GM12878 (cell line): ENCODE measurements around the gene CD63. TPM values are rescaled to one million over a fixed set of nuclear protein-coding genes. Genes with fewer than 3 reads are reported as not detected.

Experiments
- ATAC-seq: fragments of 200-7000 bp; cut with Tn5 transposase; 3 replicates; pipeline ENCODE4 v1.9.1; 2020; ENCODE audit warnings: mild to moderate bottlenecking, moderate library complexity
- BruUV-seq: library from RNA; stranded (reverse); fragments of 400-500 nt; replicated peaks from 2 replicates; lab custom pipeline; 2021; lab: Mats Ljungman, UMichigan
- CTCF ChIA-PET: fragments of 300-600 bp; sonication (Branson Sonifier 250); formaldehyde crosslinking; extraction: SDS; loops from one replicate; lab custom pipeline; 2021; ENCODE audit warnings: inconsistent platforms; lab: Yijun Ruan, JAX
- POLR2A ChIA-PET: fragments of 350-600 bp; formaldehyde crosslinking; extraction: SDS; loops from one replicate; lab custom pipeline; 2021; ENCODE audit warnings: inconsistent platforms; lab: Charles Lee
- RAD21 ChIA-PET: fragments of 300-600 bp; sonication (Branson Sonifier 250); formaldehyde crosslinking; loops from one replicate; lab custom pipeline; 2023; ENCODE audit warnings: antibody characterized with exemption; ENCODE audit not compliant: unreplicated experiment; lab: Charles Lee
- SMC1A ChIA-PET: fragments of 300-600 bp; sonication (Branson Sonifier 250); formaldehyde crosslinking; loops from one replicate; lab custom pipeline; 2023; ENCODE audit not compliant: unreplicated experiment, uncharacterized antibody; lab: Charles Lee
- DNase-seq: peaks from one replicate; pipeline ENCODE4 v3.0.0-alpha.2; 2011; ENCODE audit warnings: low read depth, low spot score
- FAIRE-seq: peaks from 3 replicates; lab custom pipeline; 2011; peaks lifted over from hg19 to GRCh38; lab: Jason Lieb, UNC
- H2AFZ ChIP-seq: 2 replicates; pipeline ENCODE4 v1.6.0; 2011; ENCODE audit warnings: low read depth, low read length, control low read depth; ENCODE audit not compliant: control insufficient read depth
- H3K27ac ChIP-seq: 2 replicates; pipeline ENCODE4 v1.5.1; 2011; ENCODE audit warnings: control low read depth; ENCODE audit not compliant: control insufficient read depth, insufficient read depth
- H3K27me3 ChIP-seq, 2 experiments: replicated peaks in 1 of 2; 2 replicates each; pipeline versions ENCODE4 v1.6.0 to v1.6.1; 2011; ENCODE audit warnings: low read length in 1 of 2; ENCODE audit not compliant: control insufficient read depth in 2 of 2, insufficient read depth in 2 of 2
- H3K36me3 ChIP-seq, 2 experiments: 2 replicates each; pipeline ENCODE4 v1.5.1; 2011; ENCODE audit warnings: low read length in 1 of 2; ENCODE audit not compliant: control insufficient read depth in 2 of 2, insufficient read depth in 2 of 2
- H3K4me1 ChIP-seq: 2 replicates; pipeline ENCODE4 v1.6.1; 2011; ENCODE audit warnings: mild to moderate bottlenecking, low read length, moderate library complexity, mixed read lengths; ENCODE audit not compliant: control insufficient read depth, insufficient read depth
- H3K4me2 ChIP-seq: 2 replicates; pipeline ENCODE4 v1.6.0; 2011; ENCODE audit warnings: control low read depth; ENCODE audit not compliant: control insufficient read depth, insufficient read depth
- H3K4me3 ChIP-seq: fragments of 200-600 bp; sonication (generic); 2 replicates; pipeline ENCODE4 v1.5.1; 2016
- H3K79me2 ChIP-seq: 2 replicates; pipeline ENCODE4 v1.6.0; 2011; ENCODE audit warnings: low read length; ENCODE audit not compliant: control insufficient read depth, insufficient read depth
- H3K9ac ChIP-seq: 2 replicates; pipeline ENCODE4 v1.8.0; 2011; ENCODE audit warnings: low read length, control low read depth, mixed read lengths; ENCODE audit not compliant: control insufficient read depth, insufficient read depth
- H3K9me3 ChIP-seq: replicated peaks from 3 replicates; pipeline ENCODE4 v1.5.1; 2011; ENCODE audit warnings: mild to moderate bottlenecking, low read length; ENCODE audit not compliant: control insufficient read depth, insufficient read depth
- H4K20me1 ChIP-seq: 2 replicates; pipeline ENCODE4 v1.6.0; 2011; ENCODE audit not compliant: control insufficient read depth, insufficient read depth
- NFYB ChIP-seq: IDR thresholded peaks from 2 replicates; pipeline ENCODE4 v1.6.1; 2011; ENCODE audit warnings: low read depth, mild to moderate bottlenecking, low read length, improper control_type of control experiment, moderate library complexity; ENCODE audit not compliant: insufficient read depth
- PAX5 ChIP-seq: IDR thresholded peaks from 2 replicates; pipeline ENCODE4 v1.6.1; 2011; ENCODE audit warnings: low read depth, low read length, borderline replicate concordance
- RUNX3 ChIP-seq: IDR thresholded peaks from 2 replicates; pipeline ENCODE4 v1.6.1; 2012; ENCODE audit warnings: low read length, inconsistent platforms
- in situ Hi-C: fragments of 300-500 bp; cut with MboI; formaldehyde crosslinking; loops from 9 replicates; pipeline ENCODE4 v1.14.3; 2018; ENCODE audit warnings: mixed read lengths
- intact Hi-C: fragments of 100-400 bp; cut with micrococcal nuclease; formaldehyde crosslinking; loops from one replicate; pipeline ENCODE4 v1.14.2; 2022; ENCODE audit not compliant: unreplicated experiment
- polyA plus RNA-seq, 11 experiments: library from polyadenylated mRNA; depleted of rRNA in 4 of 11; unstranded in 6 of 11; stranded (reverse) in 5 of 11; fragments of >200 nt; fragmentation: Nextera tagmentation in 4 of 11; fragmentation: Illumina TruSeq in 1 of 11; extraction: Ambion mirVana in 4 of 11; extraction: Trizol in 1 of 11; gene quantifications; 1 replicate in 1 of 11; 2 replicates in 10 of 11; pipeline versions ENCODE4 v1.2.1 to v1.2.3, GENCODE V29; 2011 to 2016; ENCODE audit warnings: inconsistent platforms in 2 of 11, missing spikeins in 2 of 11, low read depth in 1 of 11
- total RNA-seq, 4 experiments: library from RNA; depleted of rRNA in 3 of 4; stranded (reverse); fragments of >200 nt in 3 of 4; fragmentation: Illumina TruSeq in 1 of 4; extraction: Trizol in 1 of 4; gene quantifications; 2 replicates each; pipeline versions ENCODE4 v1.2.1 to v1.2.3, GENCODE V29; 2013 to 2021
- TF ChIP-seq, protein P1 (sequence below): fragments of 450-650 bp; formaldehyde crosslinking; IDR thresholded peaks from 2 replicates; pipeline ENCODE4 v1.4.0; 2022; ENCODE audit warnings: mild to moderate bottlenecking, moderate library complexity

CD63 gene
- total and polyA plus RNA-seq, 10 of the 15 experiments (the other 5 are each of a cell fraction or from before 2014, with no cell fraction given): 147 to 220 (median 183) TPM

DNA sequence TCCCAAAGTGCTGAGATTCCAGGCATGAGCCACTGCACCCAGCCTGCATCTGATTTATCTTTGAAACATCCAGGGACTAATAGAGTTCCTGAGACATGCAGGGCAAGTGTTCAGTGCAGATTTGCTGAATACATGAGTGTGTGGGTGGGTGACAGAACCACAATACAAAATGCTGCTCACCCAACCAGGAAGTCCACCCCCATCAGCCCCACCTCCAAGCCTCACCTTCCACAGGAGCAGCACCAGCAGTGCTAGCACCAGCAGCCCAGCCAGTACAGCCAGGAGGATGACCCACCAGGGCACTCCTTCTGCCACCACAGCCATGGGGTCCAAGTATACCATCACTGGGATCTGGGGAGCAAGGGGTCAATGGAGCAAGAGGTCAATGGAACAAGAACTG lies 41.1 kb downstream of the CD63 start:
- Histone ChIP-seq H3K27ac (no peak overlapping the region), H4K20me1 (no peaks in the 10 kb centered on the region), H3K36me3 (no peaks in the 10 kb centered on the region), H3K79me2 (no peaks in the 10 kb centered on the region), H3K4me2 (0 out of 2 replicates have a peak overlapping the region, but pooled peaks have one; percentile 17), H3K4me3 (no peak overlapping the region), H3K4me1 (peaks cover 6% of the 10 kb centered on the region), H3K9me3 (no peaks in the 10 kb centered on the region), H3K27me3 (no peaks in the 10 kb centered on the region; a peak in 1 of 4 replicates), H3K9ac (no peak overlapping the region), H2AFZ (no peak overlapping the region)
- peak; percentile 31 for FAIRE-seq
- peak; percentile 76 for ATAC-seq
- no TSS peak for BruUV-seq
- TF ChIP-seq NFYB: no peak
- peak; percentile 53; the same call in 1 of the 2 replicates for TF ChIP-seq RUNX3
- TF ChIP-seq PAX5: peak; percentile 62; the same call in 1 of the 2 replicates
- TF ChIP-seq, protein P1, sequence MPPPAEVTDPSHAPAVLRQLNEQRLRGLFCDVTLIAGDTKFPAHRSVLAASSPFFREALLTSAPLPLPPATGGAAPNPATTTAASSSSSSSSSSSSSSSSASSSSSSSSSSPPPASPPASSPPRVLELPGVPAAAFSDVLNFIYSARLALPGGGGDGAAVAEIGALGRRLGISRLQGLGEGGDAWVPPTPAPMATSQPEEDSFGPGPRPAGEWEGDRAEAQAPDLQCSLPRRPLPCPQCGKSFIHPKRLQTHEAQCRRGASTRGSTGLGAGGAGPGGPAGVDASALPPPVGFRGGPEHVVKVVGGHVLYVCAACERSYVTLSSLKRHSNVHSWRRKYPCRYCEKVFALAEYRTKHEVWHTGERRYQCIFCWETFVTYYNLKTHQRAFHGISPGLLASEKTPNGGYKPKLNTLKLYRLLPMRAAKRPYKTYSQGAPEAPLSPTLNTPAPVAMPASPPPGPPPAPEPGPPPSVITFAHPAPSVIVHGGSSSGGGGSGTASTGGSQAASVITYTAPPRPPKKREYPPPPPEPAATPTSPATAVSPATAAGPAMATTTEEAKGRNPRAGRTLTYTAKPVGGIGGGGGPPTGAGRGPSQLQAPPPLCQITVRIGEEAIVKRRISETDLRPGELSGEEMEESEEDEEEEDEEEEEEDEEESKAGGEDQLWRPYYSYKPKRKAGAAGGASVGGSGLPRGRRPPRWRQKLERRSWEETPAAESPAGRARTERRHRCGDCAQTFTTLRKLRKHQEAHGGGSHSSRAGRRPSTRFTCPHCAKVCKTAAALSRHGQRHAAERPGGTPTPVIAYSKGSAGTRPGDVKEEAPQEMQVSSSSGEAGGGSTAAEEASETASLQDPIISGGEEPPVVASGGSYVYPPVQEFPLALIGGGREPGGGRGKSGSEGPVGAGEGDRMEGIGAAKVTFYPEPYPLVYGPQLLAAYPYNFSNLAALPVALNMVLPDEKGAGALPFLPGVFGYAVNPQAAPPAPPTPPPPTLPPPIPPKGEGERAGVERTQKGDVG (CRISPR knock-in tag): no peak
- ChIA-PET RAD21 (no interaction called here), POLR2A (interaction anchor here (0.7 kb wide), 2 partner anchors 251 to 514 kb away, joined by 4 to 6 read pairs; no protein-coding TSS in a partner anchor), CTCF (no interaction called here), SMC1A (no interaction called here)
- in situ Hi-C loops (no loop called here), intact Hi-C loops (no loop called here)
- no peak for DNase-seq
